Activated naive CD4-positive, alpha-beta T cell treated with anti-CD3 and anti-CD28 coated beads for 36 hours (primary cell): Measurements from ENCODE around the gene NASP. TPM values are rescaled to one million over a fixed set of nuclear protein-coding genes. Genes with fewer than 3 reads are reported as not detected.
A peak's percentile ranks its signal among the peaks of the same experiment; 100 is the strongest.

Source experiments
- CTCF ChIA-PET: fragments of 350-600 bp; sonication (Branson Sonifier 250); formaldehyde crosslinking; loops from one replicate; lab custom pipeline; 2021; ENCODE audit warnings: antibody characterized with exemption; lab: Charles Lee
- DNase-seq: peaks from one replicate; pipeline ENCODE4 v3.0.0-alpha.2; 2020
- H3K27ac Mint-ChIP-seq: one replicate; pipeline ENCODE4 v1.8.0; 2021; ENCODE audit warnings: mild to moderate bottlenecking, mixed read lengths
- H3K27me3 Mint-ChIP-seq: one replicate; pipeline ENCODE4 v1.8.0; 2021; ENCODE audit warnings: low read depth, mixed read lengths
- H3K36me3 Mint-ChIP-seq: one replicate; pipeline ENCODE4 v1.8.0; 2021; ENCODE audit warnings: low read depth, mixed read lengths
- H3K4me1 Mint-ChIP-seq: one replicate; pipeline ENCODE4 v1.8.0; 2021; ENCODE audit warnings: low read depth, mixed read lengths
- H3K4me3 Mint-ChIP-seq: one replicate; pipeline ENCODE4 v1.8.0; 2021; ENCODE audit warnings: mild to moderate bottlenecking, moderate library complexity, mixed read lengths
- H3K9me3 Mint-ChIP-seq: one replicate; pipeline ENCODE4 v1.8.0; 2021; ENCODE audit warnings: mixed read lengths
- intact Hi-C: fragments of 100-400 bp; cut with micrococcal nuclease; formaldehyde crosslinking; loops from one replicate; pipeline ENCODE4 v1.15.1; 2023
- total RNA-seq, 2 experiments: library from RNA; stranded (reverse); gene quantifications; one replicate each; pipeline ENCODE4 v1.2.3, GENCODE V29; 2021

NASP gene
- total RNA-seq, 2 experiments from 2014 or later = 222 to 229 TPM

DNA sequence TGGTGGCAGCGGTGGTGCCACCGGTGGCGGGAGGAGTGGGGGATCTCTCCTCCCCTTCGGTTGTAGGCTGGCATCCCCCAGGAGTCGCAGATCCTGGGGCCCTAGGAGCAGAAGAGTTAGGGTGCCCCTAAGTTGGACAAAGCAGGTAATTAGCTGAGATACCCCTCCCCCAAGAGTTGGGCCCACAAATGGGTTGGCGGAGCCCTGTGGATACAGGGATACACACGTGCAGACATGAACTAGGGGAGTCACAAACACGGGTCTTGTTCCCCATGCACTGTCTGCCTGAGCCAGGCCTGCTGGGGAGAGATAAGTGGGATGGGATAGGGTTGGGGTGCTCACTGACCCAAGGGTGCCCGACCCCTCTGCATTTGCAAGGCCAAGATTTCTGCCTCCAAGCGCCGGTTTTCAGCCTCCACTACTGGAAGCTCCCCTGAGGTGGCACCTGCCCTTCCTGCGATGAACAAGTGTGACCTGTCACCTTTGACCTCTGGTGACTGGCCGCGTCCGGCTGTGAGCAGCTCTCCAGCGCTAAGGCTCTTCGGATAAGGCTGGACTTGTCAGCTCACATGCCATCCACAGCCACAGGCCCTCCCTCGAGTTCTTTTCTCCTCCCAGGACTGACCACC, 38.2 kb downstream of the NASP start:
- intact Hi-C loops = no loop called here
- H3K9me3 Mint-ChIP-seq = no peaks in the 10 kb centered on the region
- no peak for DNase-seq
- no peak overlapping the region for H3K4me3 Mint-ChIP-seq
- H3K36me3 Mint-ChIP-seq = peaks cover 18% of the 10 kb centered on the region
- H3K4me1 Mint-ChIP-seq = peaks cover 5% of the 10 kb centered on the region
- H3K27ac Mint-ChIP-seq = no peak overlapping the region
- CTCF ChIA-PET = no interaction called here
- no peaks in the 10 kb centered on the region for H3K27me3 Mint-ChIP-seq

DNA sequence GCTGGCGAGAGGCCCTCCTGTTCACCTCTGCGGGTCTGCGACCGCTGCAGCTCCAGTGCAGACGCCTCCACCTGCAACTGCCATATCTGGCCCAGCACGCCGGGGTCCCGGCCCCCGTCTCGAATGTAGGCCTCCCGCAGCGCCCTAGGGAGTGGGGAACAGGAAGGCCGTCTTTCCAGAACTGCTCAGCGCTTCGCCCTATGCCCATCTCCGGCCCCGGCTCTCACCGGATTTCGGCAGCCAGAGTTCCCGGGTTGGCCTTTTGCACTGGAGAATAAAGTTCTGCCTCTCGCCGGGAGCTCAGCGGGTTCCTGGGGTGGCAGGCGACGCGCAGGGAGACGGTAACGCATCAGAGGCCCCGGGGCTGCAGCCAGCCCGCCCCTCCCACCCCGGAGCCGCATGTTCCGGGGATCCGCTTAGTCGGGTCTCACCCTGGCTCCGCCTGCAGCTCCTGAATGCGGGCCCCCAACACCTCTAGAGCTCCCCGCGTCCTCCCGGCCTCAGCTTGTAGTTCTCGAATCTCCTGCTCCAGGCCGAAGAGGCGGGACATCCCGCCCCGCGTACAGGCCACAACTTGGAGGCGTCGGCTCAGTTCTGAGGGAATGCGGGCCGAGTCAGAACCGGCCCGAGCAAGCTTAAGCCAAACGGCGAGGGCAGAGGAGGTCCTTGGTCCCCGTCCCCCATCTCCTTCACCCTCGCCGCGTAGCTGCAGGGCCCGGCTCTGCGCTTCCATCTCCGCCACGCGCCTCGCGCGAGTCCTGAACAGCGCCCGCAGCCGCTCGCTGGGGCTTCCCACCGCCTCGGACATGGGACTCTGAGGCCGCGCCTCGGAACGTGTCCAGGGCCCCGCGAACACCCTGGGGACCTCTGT, 38.9 kb downstream of the NASP start:
- DNase-seq = no peak
- Mint-ChIP-seq H3K27ac (no peak overlapping the region), H3K4me1 (peaks cover 3% of the 10 kb centered on the region), H3K27me3 (no peaks in the 10 kb centered on the region), H3K4me3 (no peak overlapping the region), H3K36me3 (peaks cover 20% of the 10 kb centered on the region), H3K9me3 (no peaks in the 10 kb centered on the region)
- CTCF ChIA-PET = no interaction called here
- intact Hi-C loops = no loop called here

DNA sequence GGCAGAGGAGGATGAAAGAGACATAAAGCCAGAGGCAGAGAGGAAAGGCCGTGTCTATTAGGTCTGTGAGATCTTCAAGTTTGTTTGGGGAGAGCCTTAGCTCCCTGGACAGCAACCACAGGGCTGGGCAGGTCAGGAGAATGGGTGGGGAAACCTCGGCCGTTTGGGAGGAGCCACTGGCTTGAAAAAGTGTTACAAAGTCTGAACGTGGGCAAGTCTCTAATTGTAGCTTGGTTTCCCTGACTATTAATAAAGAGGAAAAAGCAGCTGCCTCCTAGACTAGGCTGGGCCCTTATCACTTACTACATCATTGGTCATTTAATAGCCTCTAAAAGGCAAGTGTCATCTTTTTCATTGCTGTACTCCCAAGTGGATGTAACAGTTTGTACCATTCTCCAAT, 40.1 kb downstream of the NASP start, which contains the start of gene CCDC17:
TSS of gene CCDC17 (minus strand) at position 83 of the 400 bp plus-strand sequence. CDS start 145 bp downstream, outside the sequence.
- Mint-ChIP-seq H3K9me3 (no peaks in the 10 kb centered on the region), H3K4me3 (no peak within 1 kb of the TSS), H3K27me3 (no peaks in the 10 kb centered on the region), H3K4me1 (peaks cover 2% of the 10 kb centered on the region), H3K36me3 (peaks cover 20% of the 10 kb centered on the region), H3K27ac (peak within 1 kb of the TSS; percentile 63)
- intact Hi-C loops = no loop called here
- CTCF ChIA-PET = no interaction called here
- DNase-seq = no peak

DNA sequence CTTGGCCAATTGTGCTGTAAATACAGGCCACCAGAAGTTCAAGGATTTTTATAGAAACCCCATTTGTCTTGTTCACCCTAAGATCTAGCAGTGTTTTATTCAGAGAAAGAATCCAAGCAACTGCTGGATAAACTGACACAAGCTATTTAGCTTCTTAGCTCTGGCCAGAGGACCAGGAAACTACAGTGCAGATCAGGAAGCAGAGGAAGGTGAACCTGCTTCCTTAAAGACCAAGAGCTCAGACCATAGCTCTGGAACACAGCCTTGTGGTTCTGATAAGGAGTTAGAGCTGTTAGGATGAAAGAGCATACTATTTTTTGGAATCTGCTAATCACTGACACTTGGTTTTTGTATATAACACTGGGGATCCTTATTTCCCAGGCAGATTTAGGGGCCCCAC, 45.2 kb downstream of the NASP start:
- no peak for DNase-seq
- CTCF ChIA-PET = no interaction called here
- intact Hi-C loops = no loop called here
- H3K27me3 Mint-ChIP-seq = no peaks in the 10 kb centered on the region
- H3K9me3 Mint-ChIP-seq = no peaks in the 10 kb centered on the region
- no peak overlapping the region for H3K27ac Mint-ChIP-seq
- no peak overlapping the region for H3K4me3 Mint-ChIP-seq
- peaks cover 26% of the 10 kb centered on the region for H3K36me3 Mint-ChIP-seq
- H3K4me1 Mint-ChIP-seq = no peaks in the 10 kb centered on the region

DNA sequence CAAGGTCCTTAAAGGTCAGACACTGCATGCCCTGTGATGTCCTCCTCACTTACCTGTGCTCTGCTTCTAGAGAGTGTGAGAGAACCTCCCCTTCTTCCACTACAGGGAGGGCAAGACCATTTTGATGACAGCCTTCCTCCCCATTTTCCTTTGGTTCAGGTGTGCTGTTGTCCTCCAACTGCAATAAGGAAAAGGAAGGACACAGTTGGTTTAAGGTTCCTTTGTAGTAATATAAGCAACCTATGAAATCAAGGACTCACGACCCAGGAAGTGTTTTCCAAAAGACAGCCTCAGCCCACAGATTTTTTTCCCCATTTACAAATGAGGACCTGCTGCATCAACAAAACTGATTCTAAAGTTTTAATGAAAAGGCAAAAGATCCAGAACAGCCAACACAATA, 46.6 kb downstream of the NASP start:
- peak overlapping the region; percentile 38 for H3K27ac Mint-ChIP-seq
- CTCF ChIA-PET = no interaction called here
- intact Hi-C loops = no loop called here
- DNase-seq = no peak
- H3K36me3 Mint-ChIP-seq = peaks cover 25% of the 10 kb centered on the region
- no peaks in the 10 kb centered on the region for H3K9me3 Mint-ChIP-seq
- H3K27me3 Mint-ChIP-seq = no peaks in the 10 kb centered on the region
- no peaks in the 10 kb centered on the region for H3K4me1 Mint-ChIP-seq
- no peak overlapping the region for H3K4me3 Mint-ChIP-seq

DNA sequence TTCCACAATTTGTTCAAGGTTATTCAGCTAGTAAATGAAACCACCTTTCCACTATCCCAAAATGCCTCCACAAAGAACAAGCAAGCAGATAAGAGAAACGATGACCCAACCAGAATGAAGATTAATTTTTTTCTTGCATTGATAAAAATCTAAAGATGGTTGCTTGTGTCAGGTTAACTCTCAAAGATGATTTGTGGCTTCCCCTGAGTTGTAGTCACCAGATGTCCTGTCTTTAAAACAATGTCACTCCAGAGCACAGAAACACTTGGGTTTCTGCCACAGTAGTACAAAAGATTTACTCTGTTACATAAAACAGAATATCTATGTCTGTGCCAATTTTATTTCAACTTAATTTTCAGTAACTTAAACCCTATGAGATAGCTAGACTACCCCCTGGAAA, 51.4 kb downstream of the NASP start:
- no peak overlapping the region for H3K4me3 Mint-ChIP-seq
- no peaks in the 10 kb centered on the region for H3K27me3 Mint-ChIP-seq
- peaks cover 14% of the 10 kb centered on the region for H3K36me3 Mint-ChIP-seq
- CTCF ChIA-PET = no interaction called here
- H3K27ac Mint-ChIP-seq = no peak overlapping the region
- intact Hi-C loops = no loop called here
- no peaks in the 10 kb centered on the region for H3K4me1 Mint-ChIP-seq
- no peak for DNase-seq
- H3K9me3 Mint-ChIP-seq = no peaks in the 10 kb centered on the region

DNA sequence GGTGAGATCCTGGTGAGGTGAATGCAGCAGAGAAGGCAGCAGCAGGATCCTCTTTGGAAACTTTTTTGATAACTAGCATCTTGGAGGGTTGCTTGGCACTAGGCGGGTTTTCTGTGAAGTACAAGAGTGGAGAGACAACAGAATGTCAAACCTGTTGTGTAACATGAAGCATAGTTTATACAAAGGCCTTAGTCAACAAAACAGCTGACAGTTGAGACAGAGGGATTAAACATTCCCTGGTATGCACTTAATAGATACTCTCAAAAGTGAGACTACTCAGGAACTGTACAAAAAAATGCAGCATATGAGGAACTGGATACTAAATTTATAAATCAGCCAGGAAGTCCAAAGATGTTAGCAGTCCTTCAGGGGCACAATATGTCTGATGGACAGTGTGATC, 56.5 kb downstream of the NASP start:
- intact Hi-C loops = no loop called here
- no peaks in the 10 kb centered on the region for H3K4me1 Mint-ChIP-seq
- H3K9me3 Mint-ChIP-seq = no peaks in the 10 kb centered on the region
- no peak overlapping the region for H3K27ac Mint-ChIP-seq
- no peaks in the 10 kb centered on the region for H3K27me3 Mint-ChIP-seq
- no peak for DNase-seq
- no peak overlapping the region for H3K4me3 Mint-ChIP-seq
- H3K36me3 Mint-ChIP-seq = peaks cover 12% of the 10 kb centered on the region
- CTCF ChIA-PET = no interaction called here

DNA sequence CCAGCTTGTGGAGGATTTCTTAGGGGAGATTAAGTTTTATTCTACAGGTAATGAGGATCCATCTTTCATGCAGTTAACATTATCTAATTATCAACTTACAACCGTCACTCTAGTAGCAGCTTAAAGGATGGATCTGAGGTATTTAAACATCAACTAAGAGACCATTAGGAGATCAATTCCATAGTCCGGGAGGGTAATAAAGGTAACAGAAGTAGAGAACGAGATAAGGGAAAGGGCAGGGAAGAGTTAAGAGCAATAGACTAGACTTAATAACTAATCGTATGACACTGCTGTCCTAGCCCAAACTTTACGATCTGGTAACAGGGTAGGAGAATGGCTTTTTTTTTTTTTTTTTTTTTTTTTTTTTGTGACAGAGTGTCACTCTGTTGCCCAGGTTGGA, 59.5 kb downstream of the NASP start:
- H3K27me3 Mint-ChIP-seq = no peaks in the 10 kb centered on the region
- peaks cover 14% of the 10 kb centered on the region for H3K36me3 Mint-ChIP-seq
- H3K9me3 Mint-ChIP-seq = no peaks in the 10 kb centered on the region
- no peak overlapping the region for H3K4me3 Mint-ChIP-seq
- CTCF ChIA-PET = interaction anchor here (1.1 kb wide), 1 partner anchor 13 kb away, joined by 3 read pairs; no protein-coding TSS in a partner anchor
- DNase-seq = no peak
- intact Hi-C loops = no loop called here
- peaks cover 3% of the 10 kb centered on the region for H3K4me1 Mint-ChIP-seq
- no peak overlapping the region for H3K27ac Mint-ChIP-seq

DNA sequence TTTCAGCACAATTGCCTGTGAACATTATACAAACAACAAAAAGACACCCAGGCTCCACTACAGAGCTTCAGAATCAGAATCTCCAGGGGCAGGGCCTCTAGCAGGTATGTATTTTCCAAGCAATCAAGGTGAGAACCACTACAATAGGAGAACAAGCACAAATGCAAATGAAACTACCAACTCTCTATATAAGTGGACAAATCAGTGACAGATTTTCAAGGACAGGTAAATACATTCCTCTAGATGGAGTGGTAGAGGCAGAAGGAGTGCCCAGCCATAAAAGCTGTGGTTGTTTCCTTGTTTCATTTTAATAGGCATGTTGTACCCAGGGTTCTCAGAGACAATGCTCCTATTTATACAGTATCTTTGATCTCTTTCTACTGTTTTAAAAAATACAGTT, 60.1 kb downstream of the NASP start:
- Mint-ChIP-seq H3K36me3 (peaks cover 14% of the 10 kb centered on the region), H3K27ac (no peak overlapping the region), H3K27me3 (no peaks in the 10 kb centered on the region), H3K4me3 (no peak overlapping the region), H3K4me1 (peaks cover 3% of the 10 kb centered on the region), H3K9me3 (no peaks in the 10 kb centered on the region)
- CTCF ChIA-PET = interaction anchor here (0.5 to 1.1 kb wide), 2 partner anchors 12 to 99 kb away, joined by 3 to 4 read pairs; no protein-coding TSS in a partner anchor
- DNase-seq = no peak
- intact Hi-C loops = no loop called here

DNA sequence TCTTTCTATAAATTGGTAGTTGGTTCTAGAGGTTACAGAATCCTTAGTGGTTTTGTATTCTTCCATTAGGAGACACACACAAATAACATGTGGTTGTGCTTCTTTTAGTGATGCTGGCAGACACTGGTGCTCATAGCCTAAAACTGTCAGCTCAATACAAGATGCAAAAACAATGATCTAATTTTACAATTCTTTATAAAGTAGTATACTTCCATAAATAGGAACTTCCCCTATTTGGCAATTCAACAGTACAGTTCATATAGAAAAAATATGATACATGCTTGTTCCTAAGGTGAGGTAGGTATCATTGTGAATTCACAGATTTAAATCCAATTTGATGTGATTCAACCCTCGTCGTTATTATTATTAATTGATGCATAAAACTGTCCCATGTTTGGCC, 60.8 kb downstream of the NASP start:
- intact Hi-C loops = no loop called here
- Mint-ChIP-seq H3K9me3 (no peaks in the 10 kb centered on the region), H3K4me1 (peaks cover 3% of the 10 kb centered on the region), H3K27me3 (no peaks in the 10 kb centered on the region), H3K36me3 (peaks cover 14% of the 10 kb centered on the region), H3K27ac (no peak overlapping the region), H3K4me3 (no peak overlapping the region)
- CTCF ChIA-PET = interaction anchor here (0.5 to 1.5 kb wide), 2 partner anchors 98 to 132 kb away, joined by 3 to 4 read pairs; no protein-coding TSS in a partner anchor
- DNase-seq = no peak

DNA sequence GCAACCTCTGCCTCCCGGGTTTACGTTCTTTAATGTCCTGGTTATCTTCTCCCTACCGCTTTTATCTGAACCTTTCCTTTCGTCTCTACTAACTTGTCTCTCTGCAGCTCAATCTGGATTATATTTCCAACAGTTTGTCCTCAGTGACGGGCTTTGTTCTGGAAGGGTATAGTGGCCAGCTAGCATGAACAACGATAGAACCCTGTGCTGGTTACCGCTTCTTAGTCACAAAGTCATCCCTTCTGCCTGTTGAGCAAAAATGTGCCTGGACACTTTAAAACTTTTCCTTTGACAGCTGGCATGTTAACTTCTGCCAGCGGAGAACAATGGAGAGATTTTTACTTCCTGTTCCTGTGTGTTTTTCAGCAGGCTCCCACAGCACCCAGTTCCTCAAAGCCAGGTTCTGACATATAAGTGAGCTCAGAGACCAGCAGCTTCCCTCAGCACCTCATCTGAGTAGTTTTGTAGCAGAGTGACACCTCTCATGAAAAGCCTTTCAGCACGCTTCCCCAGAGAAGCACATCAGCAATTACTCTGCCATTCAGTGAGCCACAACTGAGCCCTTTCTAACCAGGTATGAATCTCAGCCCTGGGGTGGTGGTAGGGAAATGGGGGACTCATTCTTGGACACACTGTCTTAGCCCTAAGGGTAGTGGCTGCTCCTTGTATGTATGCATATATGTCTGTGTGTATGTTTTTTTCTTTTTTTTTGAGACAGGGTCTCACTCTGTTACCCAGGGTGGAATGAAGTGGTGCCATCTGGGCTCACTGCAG, 63.6 kb downstream of the NASP start:
- peaks cover 3% of the 10 kb centered on the region for H3K4me1 Mint-ChIP-seq
- DNase-seq = no peak
- no peak overlapping the region for H3K4me3 Mint-ChIP-seq
- peaks cover 4% of the 10 kb centered on the region for H3K36me3 Mint-ChIP-seq
- H3K9me3 Mint-ChIP-seq = no peaks in the 10 kb centered on the region
- CTCF ChIA-PET = interaction anchor here (0.6 kb wide), 1 partner anchor 117 kb away, joined by 3 read pairs; no protein-coding TSS in a partner anchor
- no peak overlapping the region for H3K27ac Mint-ChIP-seq
- intact Hi-C loops = no loop called here
- H3K27me3 Mint-ChIP-seq = no peaks in the 10 kb centered on the region
